Stimulated activated effector memory CD8-positive, alpha-beta T cell treated with anti-CD3 and anti-CD28 coated beads, Interleukin-12 subunit alpha, Interleukin-12 subunit beta, amount 100 ng/mL, for 72 hours (primary cell): Measurements from ENCODE around the gene FTO.
"Not testable (repeated sequence)": the region's sequence is repeated elsewhere in the genome, so short reads cannot be mapped to it uniquely, and the experiment has no call there.

Source experiments
- ATAC-seq: fragments of 150-1000 bp; cut with Tn5 transposase; 2 replicates; pipeline ENCODE4 v1.10.0; 2021
- DNase-seq, 2 donors: peaks; one replicate each; pipeline ENCODE4 v3.0.0; 2021 to 2022; ENCODE audit warnings: low spot score in 2 of 2
- H3K27ac Mint-ChIP-seq: one replicate; pipeline ENCODE4 v1.8.0; 2022; ENCODE audit warnings: mild to moderate bottlenecking, mixed read lengths
- H3K36me3 Mint-ChIP-seq: one replicate; pipeline ENCODE4 v1.8.0; 2022; ENCODE audit warnings: mild to moderate bottlenecking, mixed read lengths
- H3K4me1 Mint-ChIP-seq: one replicate; pipeline ENCODE4 v1.8.0; 2022; ENCODE audit warnings: mixed read lengths
- H3K4me3 Mint-ChIP-seq: one replicate; pipeline ENCODE4 v1.8.0; 2022; ENCODE audit warnings: mild to moderate bottlenecking, mixed read lengths
- H3K9me3 Mint-ChIP-seq: one replicate; pipeline ENCODE4 v1.8.0; 2022; ENCODE audit warnings: mixed read lengths

FTO gene

DNA sequence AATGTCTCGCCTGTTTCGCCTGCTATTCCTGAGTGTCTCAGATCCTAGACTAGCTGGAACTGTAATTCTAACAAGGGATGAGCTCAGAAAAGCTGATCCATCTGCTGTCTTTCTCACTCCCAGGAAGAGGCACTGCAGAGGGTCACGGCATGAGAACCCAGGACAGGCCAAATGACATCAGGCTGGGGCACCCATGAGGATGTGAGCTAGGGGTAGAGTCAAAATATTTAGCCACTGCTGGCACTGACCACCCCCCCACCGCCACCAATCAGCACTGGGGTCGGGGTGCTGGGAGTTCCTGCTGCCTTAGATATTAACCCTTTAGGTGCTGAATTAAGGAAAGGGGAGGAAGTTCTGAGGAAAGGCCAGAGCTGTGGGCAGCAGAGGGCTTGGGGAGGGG is 470.2 kb downstream of the FTO start:
- Mint-ChIP-seq H3K4me1 (no peaks in the 10 kb centered on the region), H3K36me3 (no peaks in the 10 kb centered on the region), H3K9me3 (no peaks in the 10 kb centered on the region), H3K27ac (no peak overlapping the region), H3K4me3 (no peak overlapping the region)
- ATAC-seq = no peak
- DNase-seq = no peak

DNA sequence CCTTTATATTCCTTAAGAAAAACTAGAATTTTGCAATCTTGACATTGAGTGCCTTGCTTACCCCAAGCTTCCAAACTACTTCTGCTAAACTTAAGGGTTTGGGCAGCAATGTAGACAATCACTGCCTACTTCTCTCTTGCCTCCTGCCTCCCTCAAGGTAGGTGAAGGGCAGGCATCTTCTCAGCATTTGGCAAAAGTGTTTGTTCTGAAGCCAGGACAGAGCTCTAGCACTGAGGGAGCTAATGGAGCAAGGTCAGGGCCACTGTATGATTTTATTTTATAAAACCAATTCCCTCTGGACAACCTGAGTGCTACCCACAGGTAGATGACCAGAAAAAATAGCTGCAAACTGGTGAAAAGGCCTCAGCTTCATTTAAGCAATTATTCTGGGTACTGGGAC is 470.8 kb downstream of the FTO start:
- Mint-ChIP-seq H3K27ac (no peak overlapping the region), H3K4me3 (no peak overlapping the region), H3K9me3 (no peaks in the 10 kb centered on the region), H3K36me3 (no peaks in the 10 kb centered on the region), H3K4me1 (no peaks in the 10 kb centered on the region)
- no peak for ATAC-seq
- no peak for DNase-seq

DNA sequence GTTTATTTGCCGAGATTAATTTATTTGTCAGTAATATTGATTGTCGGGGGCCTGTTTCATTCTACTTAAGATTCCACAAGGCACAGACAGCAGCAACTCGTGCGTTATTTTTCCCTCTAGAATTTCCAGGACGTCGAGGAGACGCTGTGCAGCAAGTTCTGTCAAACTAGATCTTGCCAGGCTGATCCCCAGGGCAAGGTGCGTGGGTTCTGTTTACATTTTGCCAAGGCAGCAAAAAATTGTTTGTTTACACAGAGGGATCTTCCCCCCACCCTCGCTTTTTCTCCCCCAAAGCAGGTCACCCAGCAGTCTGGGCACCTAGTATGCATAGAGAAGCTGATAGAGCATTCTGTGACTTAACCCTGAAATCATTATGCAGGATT is 471.2 kb downstream of the FTO start:
- Mint-ChIP-seq H3K4me1 (no peaks in the 10 kb centered on the region), H3K9me3 (no peaks in the 10 kb centered on the region), H3K36me3 (no peaks in the 10 kb centered on the region), H3K27ac (no peak overlapping the region), H3K4me3 (no peak overlapping the region)
- ATAC-seq (no peak), DNase-seq (no peak)

DNA sequence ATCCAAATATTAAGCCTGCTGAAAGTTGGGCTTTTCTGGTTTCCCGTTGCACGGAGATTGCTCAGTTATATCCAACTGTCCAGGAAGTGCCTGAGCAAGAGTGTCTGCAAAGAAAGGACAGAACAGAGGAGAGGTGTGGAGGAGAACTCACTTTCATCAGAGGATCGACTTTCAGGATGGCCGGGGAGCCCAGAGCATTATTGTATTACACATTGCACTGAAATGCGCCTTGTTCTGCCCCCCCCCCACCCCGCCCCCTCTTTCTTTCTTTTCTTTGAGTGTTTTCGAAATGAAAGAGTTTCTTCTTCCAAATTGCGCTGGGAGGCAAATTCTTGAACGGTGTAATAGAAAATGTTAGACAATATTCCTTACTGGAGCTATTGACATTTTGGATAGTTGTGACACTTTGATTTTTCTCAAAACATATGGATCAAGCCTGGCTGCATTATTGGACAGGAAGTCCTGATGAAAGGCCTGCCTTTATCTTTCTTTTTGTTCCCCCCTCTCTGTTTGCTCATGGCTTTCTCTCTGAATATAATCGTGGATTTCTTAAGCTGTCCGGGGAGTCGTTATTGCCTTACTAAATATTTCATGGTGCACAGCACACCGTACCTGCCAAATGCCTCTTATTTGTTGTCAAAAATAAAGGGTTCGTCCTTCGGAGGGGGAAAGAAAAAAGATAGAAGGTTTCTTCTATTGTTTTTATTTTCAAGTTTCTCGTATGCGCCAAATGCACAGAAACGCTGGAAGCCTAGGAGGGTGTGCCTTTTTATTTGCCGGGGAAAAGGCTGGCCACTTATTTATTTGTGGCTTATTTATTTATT is 471.8 kb downstream of the FTO start:
- no peak overlapping the region for H3K4me3 Mint-ChIP-seq
- H3K36me3 Mint-ChIP-seq = no peaks in the 10 kb centered on the region

DNA sequence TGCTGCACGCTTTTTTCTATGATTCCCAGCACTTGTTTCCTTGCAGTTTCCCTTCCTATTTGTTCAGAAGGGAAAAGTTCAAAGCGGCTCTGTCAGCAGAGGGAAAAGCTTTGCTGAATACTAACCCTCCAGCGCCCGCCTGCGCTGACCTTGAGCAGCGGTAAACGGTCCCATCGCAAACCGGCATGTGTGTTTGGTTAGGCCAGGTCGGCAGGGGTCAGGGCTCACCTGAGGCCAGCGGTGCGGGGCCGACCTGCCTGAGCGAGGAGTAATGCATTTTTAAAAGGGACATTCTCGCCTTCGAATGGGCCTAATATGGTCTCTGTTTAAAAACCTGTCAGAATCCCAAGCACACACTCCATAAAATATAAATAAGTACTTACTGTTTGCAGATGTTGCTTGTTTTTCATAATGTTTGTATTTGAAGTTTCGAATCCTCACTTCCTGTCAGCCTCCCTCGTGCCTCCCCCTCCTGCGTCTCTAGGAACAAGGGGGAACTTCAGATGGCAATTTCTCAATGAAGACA is 472.5 kb downstream of the FTO start:
- Mint-ChIP-seq H3K9me3 (no peaks in the 10 kb centered on the region), H3K4me1 (no peaks in the 10 kb centered on the region), H3K27ac (no peak overlapping the region), H3K36me3 (no peaks in the 10 kb centered on the region), H3K4me3 (no peak overlapping the region)
- no peak for DNase-seq
- no peak for ATAC-seq

More for the DNA sequence above, 471.8 kb downstream of the FTO start:
- H3K4me1 Mint-ChIP-seq = no peaks in the 10 kb centered on the region
- H3K27ac Mint-ChIP-seq = no peak overlapping the region
- ATAC-seq (no peak), DNase-seq (no peak)
- no peaks in the 10 kb centered on the region for H3K9me3 Mint-ChIP-seq

DNA sequence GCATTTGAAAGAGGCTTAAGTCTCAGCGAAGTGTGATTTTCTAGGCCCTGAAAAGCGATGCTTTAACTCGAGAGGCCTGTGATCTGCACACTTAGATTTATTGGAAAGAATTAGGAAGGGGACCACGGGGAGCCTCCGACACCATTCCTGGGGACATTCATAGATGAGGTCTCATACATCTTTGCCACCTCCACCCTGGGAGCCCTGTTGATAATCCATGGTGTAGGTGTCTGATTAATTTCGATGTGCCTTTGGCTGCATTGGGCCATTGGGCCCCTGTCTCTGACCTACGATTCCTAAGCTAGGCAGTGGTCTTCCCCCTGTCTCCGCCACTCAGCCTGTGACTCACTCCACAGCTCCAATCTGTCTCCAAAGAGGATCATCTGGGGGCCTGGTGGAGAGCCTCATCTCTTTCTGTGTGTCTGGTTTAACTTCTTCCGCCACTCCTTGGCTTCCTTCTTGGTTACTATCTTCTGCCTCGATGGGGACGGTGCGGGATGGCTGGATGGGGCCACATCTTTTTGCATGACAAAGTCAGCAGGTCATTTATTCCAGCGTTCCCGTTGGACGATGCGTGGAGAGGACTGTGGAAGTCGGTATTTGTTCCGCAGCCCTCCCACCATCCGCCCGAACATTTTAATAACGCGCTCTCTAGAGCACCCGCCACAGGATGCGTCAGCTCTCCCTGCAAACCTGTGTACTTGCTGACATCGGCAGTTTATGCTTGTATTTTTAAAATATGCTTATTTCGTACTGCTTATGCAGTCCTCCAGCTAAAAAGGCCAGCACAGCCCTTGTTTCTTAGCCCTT is 473.3 kb downstream of the FTO start:
- Mint-ChIP-seq H3K4me1 (no peaks in the 10 kb centered on the region), H3K9me3 (no peaks in the 10 kb centered on the region), H3K4me3 (no peak overlapping the region), H3K36me3 (no peaks in the 10 kb centered on the region), H3K27ac (no peak overlapping the region)
- no peak for ATAC-seq
- no peak for DNase-seq

DNA sequence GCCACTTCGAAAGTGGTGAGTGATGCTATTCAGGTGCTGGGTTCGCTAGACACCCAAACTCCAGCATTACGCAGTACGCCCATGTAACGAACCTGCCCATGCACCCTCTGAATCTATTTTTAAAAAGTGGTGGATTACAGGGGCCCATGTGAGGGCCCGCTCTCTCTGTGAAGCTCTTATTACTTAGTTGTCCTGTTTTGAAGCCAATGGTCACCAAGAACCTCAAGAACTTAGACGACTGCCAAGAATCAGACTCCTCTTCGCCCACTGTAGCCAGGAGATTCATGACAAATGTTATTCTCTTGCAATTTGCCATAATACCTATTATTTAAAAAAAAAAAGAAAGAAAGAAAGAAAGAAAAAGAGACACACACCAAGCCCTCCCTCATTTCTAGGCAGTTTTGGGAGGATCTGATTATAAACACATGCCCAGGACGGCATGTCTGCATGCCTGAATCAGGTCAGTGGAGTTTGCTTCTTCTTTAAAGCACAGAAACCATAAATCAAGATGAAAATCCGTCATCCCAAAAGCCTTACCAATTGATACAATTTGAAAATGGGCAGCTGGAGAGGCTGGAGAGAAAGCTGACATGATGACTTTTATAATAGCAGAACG is 474.0 kb downstream of the FTO start:
- Mint-ChIP-seq H3K36me3 (no peaks in the 10 kb centered on the region), H3K9me3 (no peaks in the 10 kb centered on the region), H3K4me1 (no peaks in the 10 kb centered on the region), H3K4me3 (no peak overlapping the region), H3K27ac (no peak overlapping the region)
- DNase-seq (no peak), ATAC-seq (no peak)

DNA sequence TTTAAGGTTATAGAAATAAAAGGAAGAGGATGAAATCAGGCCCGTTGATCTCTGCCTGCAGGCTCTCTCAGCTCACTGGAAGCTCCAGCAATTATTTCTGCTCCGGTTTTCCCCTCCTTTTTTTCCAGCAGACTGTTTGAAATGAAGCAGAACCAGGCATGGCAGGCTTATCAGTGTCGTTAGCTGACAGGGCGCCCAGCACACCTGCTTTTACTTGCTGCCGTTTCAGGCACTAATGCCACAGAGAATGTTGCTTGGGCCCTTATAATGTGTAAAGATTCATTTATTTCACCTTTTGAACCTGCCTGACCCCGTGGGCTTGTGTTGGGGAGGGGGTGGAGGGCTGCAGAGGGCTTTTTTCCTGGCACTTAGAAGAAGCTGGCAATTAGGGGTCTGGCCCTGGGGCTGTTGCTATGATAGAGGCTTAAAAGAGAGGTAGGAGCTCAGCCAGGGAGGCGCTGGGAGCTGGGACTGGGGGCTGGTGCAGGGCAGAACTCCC is 474.6 kb downstream of the FTO start:
- Mint-ChIP-seq H3K9me3 (no peaks in the 10 kb centered on the region), H3K4me3 (no peak overlapping the region), H3K36me3 (no peaks in the 10 kb centered on the region), H3K27ac (no peak overlapping the region), H3K4me1 (no peaks in the 10 kb centered on the region)
- no peak for ATAC-seq
- no peak for DNase-seq

DNA sequence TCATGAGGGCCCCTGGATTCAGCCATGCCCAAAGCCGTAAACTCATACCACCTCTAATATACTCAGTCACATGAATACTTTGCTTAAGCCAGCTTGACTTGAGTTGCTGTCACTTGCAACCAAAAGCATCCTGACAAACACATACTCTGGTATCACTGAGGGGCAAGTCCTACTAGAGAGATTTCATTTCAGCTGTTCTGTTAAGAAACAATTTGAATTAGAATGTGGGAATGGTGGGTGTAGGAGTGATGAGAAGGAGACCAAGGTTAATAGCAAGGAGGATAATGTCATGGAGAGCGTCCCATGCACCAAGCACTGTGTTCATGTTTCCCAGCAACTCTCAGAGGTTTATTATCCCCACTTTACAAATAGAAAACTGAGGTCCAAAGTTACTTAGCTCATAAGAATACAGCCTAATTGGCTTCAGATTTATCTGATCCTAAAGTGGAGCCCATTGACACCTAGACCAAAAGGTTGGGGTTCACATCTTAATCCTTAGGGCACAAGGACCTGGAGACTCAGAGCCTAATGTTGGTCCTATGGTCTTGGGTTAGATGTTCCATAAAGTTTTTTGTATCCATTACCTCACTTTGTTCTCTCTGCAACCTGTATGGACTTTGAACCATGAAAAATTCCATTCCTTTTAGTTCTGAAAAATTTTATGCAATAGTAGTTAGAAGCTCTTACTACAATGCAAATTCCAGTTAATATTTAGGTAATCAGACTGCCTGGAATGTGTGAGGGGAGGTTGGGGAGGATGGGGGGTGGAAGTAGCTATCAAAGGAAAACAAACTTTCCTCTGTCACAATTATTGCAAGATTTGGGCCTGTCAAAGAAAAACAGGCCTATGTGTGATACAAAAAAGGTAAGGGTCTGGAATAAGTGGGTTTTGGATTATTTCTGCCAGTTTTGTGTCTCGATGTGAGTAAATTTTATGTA is 476.7 kb downstream of the FTO start:
- Mint-ChIP-seq H3K9me3 (peaks cover 3% of the 10 kb centered on the region), H3K36me3 (no peaks in the 10 kb centered on the region), H3K4me1 (no peaks in the 10 kb centered on the region), H3K4me3 (no peak overlapping the region), H3K27ac (no peak overlapping the region)
- no peak for DNase-seq
- ATAC-seq = no peak

DNA sequence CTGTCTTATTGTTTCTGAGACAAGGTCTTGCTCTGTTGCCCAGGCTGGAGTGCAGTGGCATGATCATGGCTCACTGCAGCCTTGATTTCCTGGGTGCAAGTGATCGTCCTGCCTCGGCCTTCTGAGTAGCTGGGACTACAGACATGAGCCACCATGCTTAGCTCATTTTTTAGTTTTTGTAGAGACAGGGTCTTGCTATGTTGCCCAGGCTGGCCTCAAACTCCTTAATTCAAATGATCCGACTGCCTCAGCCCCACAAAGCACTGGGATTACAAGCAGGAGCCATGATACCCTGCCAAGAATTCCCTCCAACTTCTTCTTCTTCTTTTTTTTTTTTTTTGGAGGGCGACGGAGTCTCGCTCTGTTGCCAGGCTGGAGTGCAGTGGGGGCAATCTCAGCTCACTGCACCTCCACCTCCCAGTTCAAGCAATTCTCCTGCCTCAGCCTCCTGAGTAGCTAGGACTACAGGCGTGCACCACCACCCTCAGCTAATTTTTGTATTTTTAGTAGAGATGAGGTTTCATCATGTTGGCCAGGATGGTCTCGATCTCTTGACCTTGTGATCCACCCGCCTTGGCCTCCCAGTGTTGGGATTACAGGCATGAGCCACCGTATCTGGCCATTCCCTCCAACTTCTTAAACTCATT is 477.9 kb downstream of the FTO start:
- not testable (repeated sequence) for H3K9me3 Mint-ChIP-seq, H3K36me3 Mint-ChIP-seq, H3K27ac Mint-ChIP-seq, H3K4me1 Mint-ChIP-seq, DNase-seq, H3K4me3 Mint-ChIP-seq, ATAC-seq

DNA sequence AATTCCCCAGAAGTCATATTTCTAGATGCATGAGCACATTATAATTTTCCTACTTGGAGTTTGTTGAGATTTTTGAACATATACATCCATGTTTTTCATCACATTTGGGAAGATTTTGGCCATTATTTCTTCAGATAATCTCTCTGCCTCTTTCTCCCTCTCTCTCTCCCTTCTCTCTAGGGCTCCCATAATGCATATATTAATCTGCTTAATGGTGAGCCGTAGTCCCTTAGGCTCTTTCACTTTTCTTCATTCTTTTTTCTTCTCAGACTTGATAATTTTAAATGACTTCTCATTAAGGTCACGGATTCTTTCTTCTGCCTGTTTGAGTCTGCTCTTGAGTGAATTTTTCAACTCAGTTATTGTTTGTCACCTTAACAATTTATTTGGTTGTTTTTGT is 481.1 kb downstream of the FTO start:
- DNase-seq = no peak
- ATAC-seq = no peak
- Mint-ChIP-seq H3K4me3 (no peak overlapping the region), H3K36me3 (no peaks in the 10 kb centered on the region), H3K27ac (no peak overlapping the region), H3K4me1 (no peaks in the 10 kb centered on the region), H3K9me3 (peaks cover 3% of the 10 kb centered on the region)

DNA sequence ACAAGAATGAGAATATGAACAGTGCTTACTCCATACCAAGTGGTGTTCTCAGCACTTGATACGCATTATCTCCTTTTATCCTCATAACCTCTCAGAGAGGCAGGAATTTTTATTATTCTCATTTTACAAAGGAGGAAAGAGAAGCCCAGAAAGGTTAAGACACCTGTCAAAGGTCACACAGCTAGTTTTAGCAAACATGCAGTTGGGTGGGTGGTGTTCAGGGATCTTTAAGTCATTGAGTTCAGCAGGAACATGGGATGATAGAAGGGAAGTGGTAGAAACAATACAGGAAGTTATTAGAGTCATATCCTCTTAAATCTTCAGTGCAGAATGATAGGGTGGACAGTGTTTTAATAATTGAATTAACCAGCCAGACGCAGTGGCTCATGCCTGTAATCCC is 487.2 kb downstream of the FTO start:
- Mint-ChIP-seq H3K4me1 (no peaks in the 10 kb centered on the region), H3K27ac (no peak overlapping the region), H3K36me3 (no peaks in the 10 kb centered on the region), H3K4me3 (no peak overlapping the region), H3K9me3 (peaks cover 4% of the 10 kb centered on the region)
- no peak for DNase-seq
- ATAC-seq = no peak

DNA sequence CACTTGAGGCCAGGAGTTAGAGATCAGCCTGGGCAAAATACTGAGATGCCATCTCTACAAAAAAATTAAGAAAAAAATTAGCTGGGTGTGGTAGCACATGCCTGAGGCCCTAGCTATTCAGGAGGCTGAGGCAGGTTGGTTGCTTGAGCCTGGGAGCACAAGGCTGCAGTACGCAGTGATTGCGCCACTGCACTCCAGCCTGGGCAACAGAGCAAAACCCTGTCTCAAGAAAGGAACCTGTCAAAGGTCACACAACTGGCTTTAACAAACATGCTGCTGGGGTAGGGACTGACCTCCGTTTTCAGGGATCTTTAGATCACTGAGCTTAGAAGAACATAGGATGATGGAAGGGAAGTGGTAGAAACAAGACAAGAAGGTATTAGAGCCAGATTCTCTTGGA is 487.6 kb downstream of the FTO start:
- Mint-ChIP-seq H3K27ac (no peak overlapping the region), H3K4me1 (no peaks in the 10 kb centered on the region), H3K4me3 (no peak overlapping the region), H3K36me3 (no peaks in the 10 kb centered on the region), H3K9me3 (peaks cover 4% of the 10 kb centered on the region)
- DNase-seq = no peak
- no peak for ATAC-seq

DNA sequence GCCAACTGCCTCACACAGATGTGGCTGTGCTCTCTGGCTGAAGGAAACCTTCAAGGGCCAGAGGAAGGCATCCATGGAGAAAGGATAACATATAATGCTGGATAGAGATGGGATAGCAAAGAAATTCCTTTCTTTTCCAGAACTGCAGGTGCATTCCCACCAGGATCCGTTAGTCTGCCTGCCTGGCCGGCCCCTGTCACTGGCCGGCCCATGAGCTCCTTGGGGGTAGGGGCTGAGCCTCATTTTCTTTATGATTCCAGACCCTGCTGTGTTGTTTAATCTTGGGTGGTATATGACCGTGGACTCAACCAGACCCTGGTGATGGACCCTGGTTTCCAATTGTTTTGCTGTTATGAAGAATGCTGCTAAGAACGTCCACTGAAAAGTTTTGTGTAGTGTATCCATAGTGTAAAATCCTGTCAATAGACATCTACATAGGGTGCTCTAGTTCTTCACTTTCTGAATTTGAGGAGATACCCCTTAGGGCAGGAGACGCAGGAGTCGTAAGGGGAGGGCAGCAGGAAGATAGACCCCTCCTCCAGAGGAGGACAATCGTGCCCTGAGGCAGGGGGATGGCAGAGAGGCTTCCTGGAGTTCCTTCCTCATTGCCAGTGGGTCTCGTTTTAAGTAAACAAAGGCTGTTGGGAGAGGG is 489.2 kb downstream of the FTO start:
- ATAC-seq = no peak
- Mint-ChIP-seq H3K27ac (no peak overlapping the region), H3K36me3 (no peaks in the 10 kb centered on the region), H3K9me3 (peaks cover 4% of the 10 kb centered on the region), H3K4me1 (no peaks in the 10 kb centered on the region), H3K4me3 (no peak overlapping the region)
- DNase-seq = no peak
